Astrocyte (in vitro differentiated cells and primary cell): Measurements from ENCODE around the gene CATSPER2.
"Not testable (repeated sequence)": the region's sequence is repeated elsewhere in the genome, so short reads cannot be mapped to it uniquely, and the experiment has no call there.

Source experiments
- EZH2 ChIP-seq: IDR thresholded peaks from 2 replicates; pipeline ENCODE4 v1.6.1; 2012; ENCODE audit warnings: mild to moderate bottlenecking, low read length, inconsistent platforms; ENCODE audit not compliant: insufficient read depth
- TF ChIP-seq, protein P1 (sequence below): IDR thresholded peaks from 2 replicates; pipeline ENCODE4 v1.5.1; 2011; ENCODE audit warnings: low read depth, mild to moderate bottlenecking, inconsistent platforms, low read length, moderate library complexity; ENCODE audit not compliant: insufficient read depth

GRCh38 chr15:43666177-43666576 is 17.5 kb upstream of the CATSPER2 start:
- TF ChIP-seq, protein P1, sequence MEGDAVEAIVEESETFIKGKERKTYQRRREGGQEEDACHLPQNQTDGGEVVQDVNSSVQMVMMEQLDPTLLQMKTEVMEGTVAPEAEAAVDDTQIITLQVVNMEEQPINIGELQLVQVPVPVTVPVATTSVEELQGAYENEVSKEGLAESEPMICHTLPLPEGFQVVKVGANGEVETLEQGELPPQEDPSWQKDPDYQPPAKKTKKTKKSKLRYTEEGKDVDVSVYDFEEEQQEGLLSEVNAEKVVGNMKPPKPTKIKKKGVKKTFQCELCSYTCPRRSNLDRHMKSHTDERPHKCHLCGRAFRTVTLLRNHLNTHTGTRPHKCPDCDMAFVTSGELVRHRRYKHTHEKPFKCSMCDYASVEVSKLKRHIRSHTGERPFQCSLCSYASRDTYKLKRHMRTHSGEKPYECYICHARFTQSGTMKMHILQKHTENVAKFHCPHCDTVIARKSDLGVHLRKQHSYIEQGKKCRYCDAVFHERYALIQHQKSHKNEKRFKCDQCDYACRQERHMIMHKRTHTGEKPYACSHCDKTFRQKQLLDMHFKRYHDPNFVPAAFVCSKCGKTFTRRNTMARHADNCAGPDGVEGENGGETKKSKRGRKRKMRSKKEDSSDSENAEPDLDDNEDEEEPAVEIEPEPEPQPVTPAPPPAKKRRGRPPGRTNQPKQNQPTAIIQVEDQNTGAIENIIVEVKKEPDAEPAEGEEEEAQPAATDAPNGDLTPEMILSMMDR, result not testable (repeated sequence)
- TF ChIP-seq EZH2, result not testable (repeated sequence)
